Measurements from ENCODE around the gene KHSRP.
A peak's percentile ranks its signal among the peaks of the same experiment; 100 is the strongest.

Gene KHSRP, protein sequence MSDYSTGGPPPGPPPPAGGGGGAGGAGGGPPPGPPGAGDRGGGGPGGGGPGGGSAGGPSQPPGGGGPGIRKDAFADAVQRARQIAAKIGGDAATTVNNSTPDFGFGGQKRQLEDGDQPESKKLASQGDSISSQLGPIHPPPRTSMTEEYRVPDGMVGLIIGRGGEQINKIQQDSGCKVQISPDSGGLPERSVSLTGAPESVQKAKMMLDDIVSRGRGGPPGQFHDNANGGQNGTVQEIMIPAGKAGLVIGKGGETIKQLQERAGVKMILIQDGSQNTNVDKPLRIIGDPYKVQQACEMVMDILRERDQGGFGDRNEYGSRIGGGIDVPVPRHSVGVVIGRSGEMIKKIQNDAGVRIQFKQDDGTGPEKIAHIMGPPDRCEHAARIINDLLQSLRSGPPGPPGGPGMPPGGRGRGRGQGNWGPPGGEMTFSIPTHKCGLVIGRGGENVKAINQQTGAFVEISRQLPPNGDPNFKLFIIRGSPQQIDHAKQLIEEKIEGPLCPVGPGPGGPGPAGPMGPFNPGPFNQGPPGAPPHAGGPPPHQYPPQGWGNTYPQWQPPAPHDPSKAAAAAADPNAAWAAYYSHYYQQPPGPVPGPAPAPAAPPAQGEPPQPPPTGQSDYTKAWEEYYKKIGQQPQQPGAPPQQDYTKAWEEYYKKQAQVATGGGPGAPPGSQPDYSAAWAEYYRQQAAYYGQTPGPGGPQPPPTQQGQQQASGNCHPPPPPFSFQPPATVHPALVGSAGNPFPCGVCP

DNA sequence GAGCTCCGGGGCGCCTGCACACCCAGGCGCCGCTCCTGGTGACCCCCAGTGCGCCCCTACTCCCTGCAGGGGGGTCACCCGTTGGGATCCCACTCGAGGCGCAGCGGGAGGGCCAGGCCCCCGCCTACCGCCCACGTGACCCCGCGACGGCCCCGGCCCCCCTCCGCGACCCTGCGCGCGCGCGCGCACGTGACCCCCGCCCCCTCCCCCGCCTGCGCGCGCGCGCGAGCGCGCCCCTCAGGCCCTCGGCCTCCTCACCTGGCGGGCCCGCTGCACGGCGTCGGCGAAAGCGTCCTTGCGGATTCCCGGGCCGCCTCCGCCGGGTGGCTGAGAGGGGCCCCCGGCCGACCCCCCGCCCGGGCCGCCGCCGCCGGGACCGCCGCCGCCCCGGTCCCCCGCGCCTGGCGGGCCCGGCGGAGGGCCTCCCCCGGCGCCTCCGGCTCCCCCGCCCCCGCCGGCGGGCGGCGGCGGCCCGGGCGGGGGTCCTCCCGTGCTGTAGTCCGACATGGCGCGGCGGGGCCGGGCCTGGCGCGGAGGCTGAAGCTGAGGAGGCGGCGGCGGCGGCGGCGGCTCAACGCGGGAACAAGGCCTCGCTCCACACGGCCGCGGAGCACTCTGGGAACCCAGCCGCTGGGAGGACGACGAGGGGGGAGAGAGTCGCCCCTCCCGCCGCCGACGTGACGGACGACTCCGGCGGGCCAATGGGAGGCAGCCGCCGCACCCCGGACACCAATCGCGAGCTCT is at the start of gene KHSRP:
Gene KHSRP (minus strand): TSS at position 617 of the 744 bp plus-strand sequence. CDS start 110 bp downstream, at position 507.
- DNase-seq (ENCODE audit: low read depth in 3 of 3): peak in 1 of 3 donors; percentile 31

DNA sequence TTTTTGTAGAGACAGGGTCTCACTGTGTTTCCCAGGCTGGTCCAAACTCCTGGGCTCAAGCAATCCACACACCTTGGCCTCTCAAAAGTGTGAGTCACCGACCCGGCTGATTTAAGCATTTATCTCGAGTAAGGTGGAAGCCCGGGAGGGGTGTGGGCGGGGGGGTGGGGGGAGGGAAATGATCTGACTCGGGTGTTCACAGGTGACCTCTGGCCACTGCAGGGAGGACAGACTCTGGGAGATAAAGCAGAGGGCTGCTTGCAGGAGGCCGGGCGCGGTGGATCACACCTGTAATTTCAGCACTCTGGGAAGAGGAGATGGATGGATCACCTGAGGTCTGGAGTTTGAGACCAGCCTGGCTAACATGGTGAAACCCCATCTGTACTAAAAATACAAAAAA is 49.0 kb upstream of the KHSRP start:
- DNase-seq (ENCODE audit: low read depth in 3 of 3): no peak

DNA sequence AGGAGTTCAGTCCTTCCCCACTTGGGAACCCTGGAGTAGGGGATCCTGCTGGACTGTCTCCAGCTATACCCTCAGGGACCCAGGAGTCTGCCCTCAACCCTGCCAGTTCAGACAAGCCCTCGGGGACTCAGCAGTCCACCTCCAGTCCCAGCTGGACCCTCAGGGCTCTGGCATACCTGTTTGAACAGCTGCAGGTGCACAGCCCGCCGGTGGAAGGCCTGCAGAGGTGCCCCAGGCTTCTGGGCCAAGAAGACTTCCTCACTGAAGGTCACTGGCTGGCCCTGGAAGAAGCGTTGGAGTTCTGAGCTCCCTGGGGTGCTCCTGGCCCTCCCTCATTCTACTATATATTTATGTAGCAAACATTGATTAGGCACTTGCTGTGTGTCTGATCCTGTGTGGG is 48.1 kb upstream of the KHSRP start:
- DNase-seq (ENCODE audit: low read depth in 3 of 3): no peak

DNA sequence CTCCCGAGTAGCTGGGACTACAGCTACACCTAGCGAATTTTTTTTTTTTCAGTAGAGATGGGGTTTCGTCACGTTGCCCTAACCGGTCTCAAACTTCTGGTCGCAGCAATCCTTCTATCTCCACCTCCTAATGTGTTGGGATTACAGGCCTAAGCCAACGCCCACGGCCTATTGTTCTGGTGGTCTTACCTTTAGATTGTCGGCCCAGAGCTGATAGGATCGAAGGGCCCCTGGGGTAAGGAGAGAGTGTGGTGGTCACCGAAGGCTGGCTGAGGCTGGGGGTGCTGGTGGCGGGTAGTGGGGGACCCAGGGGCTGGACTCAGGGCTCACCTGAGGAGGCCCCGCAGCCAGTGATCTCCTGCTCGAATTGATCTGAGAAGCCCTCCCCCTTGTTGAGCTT is 46.5 kb upstream of the KHSRP start:
- no peak for DNase-seq (ENCODE audit: low read depth in 3 of 3)

DNA sequence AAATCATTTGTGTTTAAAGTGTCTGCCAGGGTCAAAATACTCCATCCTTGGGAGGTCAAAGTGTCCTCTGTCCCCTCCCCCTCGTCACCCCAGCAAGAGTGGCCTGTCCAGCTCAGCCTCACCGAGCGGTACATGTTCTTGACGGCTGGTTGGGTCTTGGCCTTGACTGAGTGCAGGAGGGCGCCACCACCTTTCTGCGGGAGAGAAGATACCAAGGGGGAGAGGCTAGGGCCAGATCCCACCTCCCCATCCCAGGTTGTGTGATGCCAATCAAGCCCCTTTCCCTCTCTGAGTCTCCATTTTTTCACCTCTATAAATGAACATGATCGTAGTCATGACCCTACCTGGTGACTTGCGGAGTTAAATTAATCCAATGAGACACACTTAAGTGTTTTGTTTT is 45.6 kb upstream of the KHSRP start:
- DNase-seq (ENCODE audit: low read depth in 3 of 3): no peak

DNA sequence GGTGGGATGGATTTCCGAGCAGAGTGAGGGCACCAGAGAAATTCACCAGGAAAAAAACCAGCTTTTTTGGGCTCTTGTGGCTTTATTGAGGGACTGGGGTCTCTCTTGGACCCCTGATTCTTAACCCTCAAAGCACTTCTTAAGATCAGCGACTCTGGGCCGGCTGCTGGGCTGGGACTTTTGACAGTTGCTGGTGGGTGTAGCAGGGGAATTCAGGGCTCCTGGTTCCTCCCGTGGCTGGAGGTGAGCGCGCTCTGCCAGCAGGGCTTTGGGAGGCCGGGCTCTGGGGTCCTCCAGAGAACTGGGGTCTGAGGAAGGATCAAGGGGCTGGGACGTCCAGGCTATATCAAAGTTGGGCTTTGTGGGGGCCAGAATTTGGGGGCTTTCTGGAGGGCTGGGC is 42.8 kb upstream of the KHSRP start:
- no peak for DNase-seq (ENCODE audit: low read depth in 3 of 3)

DNA sequence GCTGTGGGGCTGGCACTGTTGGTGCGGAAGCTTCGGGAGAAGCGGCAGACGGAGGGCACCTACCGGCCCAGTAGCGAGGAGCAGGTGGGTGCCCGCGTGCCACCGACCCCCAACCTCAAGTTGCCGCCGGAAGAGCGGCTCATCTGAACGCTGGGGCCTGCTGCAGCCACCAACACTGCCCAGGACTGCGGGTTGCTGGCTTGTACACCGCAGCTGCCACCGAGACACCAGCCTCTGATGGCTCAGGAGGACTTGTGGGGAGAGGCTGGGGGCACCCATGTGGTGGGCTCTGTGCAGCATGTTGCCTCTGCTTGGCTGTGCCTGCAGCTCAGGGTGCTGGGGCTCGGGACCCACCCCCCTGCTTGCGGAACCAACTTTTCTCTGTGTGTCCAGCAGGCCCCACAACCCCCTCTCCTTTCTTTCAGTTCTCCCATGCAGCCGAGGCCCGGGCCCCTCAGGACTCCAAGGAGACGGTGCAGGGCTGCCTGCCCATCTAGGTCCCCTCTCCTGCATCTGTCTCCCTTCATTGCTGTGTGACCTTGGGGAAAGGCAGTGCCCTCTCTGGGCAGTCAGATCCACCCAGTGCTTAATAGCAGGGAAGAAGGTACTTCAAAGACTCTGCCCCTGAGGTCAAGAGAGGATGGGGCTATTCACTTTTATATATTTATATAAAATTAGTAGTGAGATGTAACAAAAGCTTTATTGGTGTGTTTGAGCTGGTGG is 42.1 kb upstream of the KHSRP start:
- no peak for DNase-seq (ENCODE audit: low read depth in 3 of 3)

DNA sequence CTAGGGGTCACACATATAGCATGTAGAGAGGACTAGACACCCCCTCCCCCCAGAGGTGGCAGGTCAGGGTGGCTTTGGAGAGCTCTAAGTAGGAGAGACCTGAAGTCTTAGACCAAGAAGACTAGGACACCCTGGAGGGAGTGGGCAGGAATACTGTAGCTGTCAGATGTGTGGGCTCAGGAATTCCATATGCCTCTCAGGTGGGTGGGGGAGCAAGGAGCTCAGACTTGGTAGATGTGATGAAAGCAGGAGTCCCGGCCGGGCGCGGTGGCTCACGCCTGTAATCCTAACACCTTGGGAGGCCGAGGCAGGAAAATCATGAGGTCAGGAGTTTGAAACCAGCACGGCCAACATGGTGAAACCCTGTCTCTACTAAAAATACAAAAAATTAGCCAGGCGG is 41.1 kb upstream of the KHSRP start:
- DNase-seq (ENCODE audit: low read depth in 3 of 3): no peak

DNA sequence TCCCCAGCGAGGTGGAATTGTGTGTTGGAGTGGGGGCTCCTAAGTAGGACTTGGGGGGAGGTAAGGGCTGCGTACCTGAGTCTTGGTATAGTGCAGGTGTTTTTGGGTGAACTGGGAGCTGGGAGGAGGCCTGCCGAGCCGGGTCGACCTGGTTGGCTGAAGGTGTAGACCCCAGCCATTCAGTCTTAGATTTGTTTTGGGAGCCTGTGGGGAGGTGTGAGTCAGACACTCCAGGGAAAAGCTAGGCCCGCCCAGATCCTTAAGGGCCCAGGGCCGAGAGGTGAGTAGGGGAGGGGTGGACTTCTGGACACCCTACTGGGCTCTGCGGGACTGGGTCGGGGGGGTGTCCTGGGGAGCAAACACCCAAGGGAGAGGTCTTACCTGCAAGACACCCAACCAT is 40.4 kb upstream of the KHSRP start:
- no peak for DNase-seq (ENCODE audit: low read depth in 3 of 3)

DNA sequence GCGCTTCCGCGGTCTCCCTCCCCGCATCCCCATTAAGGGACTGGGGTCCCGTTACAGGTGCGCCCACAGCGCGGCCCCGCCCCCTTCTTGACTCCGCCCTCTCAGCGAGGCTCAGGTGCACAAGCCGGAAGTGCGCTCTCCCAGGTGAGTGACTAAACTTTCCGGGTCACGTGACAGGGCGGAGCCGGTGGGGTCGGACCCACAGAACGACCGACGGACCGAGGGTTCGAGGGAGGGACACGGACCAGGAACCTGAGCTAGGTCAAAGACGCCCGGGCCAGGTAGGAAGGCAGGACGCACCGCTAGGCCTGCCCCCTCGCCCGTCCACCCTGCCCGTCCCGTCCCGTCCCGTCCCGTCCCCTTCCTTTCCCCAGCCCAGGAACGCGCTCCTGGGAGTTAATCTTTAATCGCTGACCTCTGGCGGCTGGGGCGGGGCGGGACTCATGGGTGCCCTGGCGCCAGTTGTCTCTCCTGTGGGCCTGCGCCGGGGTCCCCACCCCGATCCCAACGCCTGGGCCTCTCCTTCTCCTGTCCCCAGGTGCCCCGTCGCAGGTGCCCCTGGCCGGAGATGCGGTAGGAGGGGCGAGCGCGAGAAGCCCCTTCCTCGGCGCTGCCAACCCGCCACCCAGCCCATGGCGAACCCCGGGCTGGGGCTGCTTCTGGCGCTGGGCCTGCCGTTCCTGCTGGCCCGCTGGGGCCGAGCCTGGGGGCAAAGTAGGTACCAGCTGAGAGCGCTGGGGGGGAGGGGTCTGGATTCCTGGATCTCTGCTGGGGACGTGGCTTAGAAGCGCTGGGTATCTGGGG is 39.7 kb upstream of the KHSRP start, which contains the start of gene CRB3:
Gene CRB3 (plus strand): TSS at position 202 of the 804 bp plus-strand sequence. CDS start 431 bp downstream, at position 633.
- DNase-seq (ENCODE audit: low read depth in 3 of 3): no peak

DNA sequence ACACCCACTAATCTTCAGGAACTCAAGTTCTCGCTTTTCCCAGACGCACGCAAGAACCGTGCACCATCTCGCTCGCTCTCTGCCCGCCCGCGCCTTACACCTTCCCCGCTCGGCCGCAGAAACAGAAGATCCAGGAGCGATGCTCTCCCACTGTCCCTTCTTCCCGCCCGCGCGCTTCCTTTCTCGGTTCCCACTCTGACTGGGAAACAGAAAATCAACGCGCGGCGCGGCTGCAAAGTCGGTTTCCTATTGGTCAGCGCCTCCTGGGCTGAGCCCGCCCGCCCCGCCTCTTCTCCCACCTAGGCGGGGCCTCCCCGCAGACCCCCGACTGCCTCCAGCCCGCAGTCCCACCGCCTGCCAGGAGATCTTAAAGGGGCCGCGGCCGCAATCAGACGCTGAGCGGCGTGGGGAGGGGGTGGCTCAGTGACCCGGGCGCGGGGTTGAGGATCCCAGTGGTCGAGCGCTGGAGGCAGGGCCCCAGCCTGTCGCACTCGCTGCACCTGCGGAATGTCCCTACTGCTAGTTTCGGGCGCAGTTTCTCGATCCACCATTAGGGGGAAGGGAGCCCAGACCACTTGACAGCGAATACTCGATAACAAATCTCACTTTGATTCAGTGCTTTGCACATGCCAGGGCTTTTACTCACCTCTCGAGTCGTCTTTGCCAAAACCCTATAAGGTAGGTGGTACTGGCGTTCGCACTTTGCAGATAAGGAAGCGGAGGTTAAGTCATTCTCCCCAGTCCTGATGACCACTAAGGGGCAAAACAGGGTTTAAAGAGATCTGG is 35.7 kb upstream of the KHSRP start:
- peak; percentile 95 to 97 (median 96) for DNase-seq (ENCODE audit: low read depth in 3 of 3)

DNA sequence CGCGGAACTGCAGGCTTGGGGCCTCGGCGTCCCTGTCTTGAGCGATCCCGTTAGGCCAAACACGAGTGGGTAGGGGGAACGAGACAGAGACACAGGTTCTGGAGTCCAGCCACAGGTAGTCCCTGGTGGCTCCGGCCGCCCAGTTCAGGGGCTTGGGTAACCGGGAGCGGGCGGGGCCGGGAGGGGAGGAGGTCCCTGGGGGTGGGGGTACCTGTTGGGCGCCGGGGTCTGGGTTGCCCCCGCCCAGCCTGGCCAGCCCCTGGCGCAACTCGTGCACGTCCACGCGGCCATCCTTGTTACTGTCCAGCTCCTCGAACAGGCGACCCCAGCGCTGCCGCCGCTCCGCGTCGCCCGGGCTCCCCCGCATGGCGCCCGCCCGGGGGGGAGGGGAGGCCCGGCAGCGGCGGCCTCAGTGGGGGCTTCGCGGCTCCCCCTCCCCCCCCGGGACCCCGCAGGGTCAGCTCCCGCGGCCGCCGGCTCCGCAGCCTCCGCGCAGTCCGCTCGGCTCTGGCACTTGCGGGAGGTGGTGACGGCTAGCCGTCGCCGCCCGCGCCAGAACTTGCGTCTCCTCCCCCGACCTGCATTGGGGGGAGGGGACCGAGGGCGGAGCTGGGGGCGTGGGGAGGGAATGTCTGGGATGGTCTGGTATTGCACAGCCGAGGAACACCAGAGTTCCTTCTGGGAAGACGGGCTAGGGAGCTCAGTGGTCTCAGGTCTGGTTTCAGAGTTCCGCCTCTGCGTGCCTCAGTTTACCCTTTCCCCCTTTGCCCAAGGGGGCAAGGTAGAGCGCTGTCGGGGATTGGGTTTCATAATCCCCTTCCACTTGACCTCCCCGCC is 34.9 kb upstream of the KHSRP start, which contains the start of gene SLC25A23:
Gene SLC25A23 (minus strand): TSS at position 531 of the 837 bp plus-strand sequence. CDS start 164 bp downstream, at position 367.
- peak; percentile 24 to 50 (median 28) for DNase-seq (ENCODE audit: low read depth in 3 of 3)

DNA sequence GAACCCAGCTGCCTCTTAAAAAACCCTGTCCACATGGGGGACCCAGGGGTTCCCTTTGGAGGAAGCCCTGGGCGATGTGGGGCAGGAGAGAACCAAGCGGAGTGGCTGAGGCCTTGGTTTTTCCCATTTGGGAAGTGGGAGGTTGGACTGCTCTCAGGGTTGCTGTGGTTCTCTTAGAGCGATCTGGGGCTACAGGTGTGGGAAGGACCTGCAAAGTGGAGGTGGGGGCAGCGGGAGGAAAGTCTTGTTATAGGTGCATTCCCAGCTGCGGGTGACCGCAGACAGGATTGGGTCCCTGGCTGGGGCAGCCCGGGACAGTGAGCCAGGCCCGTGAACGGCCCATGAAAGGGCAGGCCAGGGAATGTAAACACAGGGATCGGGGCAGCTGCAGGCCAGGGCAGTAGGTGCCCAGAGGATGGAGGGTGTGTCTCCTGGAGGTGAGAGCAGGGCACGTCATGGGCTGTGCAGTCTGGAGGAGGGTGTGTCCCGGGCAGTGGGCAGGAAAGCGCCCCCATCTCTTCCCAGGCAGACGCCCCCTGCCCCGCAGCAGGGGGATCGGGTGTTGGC is 34.2 kb upstream of the KHSRP start:
- DNase-seq (ENCODE audit: low read depth in 3 of 3): no peak

DNA sequence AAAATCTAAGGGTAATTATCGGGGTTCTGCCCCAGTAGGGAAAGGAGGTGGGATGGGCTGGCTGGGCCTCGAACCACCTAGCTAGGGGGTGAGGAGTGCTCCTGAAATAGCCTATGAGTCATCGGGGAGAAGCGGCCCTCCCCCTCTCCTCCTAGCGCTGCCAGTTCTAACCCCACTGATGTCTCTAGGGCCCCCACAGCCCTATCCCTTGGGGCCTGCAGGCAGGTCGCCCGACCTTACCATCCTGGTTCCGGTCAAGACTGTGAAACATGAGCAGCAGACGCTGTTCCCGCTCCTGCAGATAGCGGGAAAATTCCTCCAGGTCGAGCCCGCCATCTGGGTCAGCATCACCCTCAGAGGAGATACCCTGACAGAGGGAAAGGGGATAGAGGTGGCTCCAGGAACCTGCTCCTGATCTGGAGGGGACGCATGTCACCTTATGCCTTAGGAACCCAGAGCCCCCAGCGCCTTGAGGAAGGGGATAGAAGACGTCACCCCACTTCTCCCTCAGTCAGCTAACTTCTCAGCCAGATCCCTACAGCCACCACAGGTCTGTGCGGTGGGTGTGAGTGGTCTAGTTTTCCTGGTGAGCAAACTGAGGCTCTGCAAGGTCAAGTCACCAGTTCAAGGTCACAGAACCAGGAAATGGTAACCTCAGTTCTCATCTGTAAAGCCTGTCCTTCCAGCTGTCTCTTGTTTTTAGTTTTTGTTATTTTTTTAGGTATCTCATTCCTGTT is 33.5 kb upstream of the KHSRP start:
- DNase-seq (ENCODE audit: low read depth in 3 of 3): no peak

DNA sequence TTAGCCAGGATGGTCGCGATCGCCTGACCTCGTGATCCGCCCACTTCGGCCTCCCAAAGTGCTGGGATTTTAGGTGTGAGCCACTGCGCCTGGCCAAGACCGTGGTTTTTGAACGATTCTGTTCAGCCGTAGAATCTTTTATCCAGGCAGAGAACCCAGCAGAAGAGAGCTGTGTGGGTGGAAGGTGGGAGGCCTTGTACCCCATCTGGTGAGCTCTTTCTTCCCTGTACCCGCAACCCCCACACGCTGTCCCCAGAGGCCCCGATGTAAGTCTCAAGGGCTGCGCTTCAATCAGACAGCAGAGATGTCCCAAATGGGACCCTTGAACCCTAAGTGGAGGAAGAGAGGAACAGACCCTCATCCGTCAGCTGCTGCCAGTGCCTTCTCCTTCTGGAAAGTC is 31.3 kb upstream of the KHSRP start:
- no peak for DNase-seq (ENCODE audit: low read depth in 3 of 3)

DNA sequence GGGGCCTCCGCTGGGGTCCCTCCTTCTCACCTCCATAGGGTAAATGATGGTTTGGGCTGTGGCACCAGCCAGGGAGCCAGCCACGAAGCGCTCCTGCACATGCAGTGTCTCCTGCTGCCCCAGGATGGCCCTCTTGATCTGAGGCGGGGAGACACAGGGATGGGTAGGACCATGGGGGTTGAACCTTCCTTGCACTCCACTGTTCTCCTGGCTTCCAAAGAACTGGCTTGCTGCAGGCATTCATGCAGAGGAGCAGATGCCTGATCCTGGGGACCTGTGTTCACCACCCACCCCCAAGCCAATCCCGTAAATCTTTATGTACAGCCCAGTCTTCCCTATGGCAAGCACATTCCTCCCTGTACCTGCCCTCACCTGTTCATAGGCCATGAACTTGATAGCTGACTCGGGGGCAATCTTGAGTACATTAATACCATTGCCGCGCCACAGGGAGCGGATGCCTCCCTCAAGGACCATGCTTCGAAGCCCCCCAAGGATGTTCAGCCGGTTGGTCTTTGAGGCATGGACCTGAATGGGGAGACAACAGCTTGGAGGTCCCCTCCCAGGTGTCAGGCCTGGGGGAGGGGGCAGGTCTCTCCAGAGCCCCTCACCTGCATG is 29.4 kb upstream of the KHSRP start:
- no peak for DNase-seq (ENCODE audit: low read depth in 3 of 3)

DNA sequence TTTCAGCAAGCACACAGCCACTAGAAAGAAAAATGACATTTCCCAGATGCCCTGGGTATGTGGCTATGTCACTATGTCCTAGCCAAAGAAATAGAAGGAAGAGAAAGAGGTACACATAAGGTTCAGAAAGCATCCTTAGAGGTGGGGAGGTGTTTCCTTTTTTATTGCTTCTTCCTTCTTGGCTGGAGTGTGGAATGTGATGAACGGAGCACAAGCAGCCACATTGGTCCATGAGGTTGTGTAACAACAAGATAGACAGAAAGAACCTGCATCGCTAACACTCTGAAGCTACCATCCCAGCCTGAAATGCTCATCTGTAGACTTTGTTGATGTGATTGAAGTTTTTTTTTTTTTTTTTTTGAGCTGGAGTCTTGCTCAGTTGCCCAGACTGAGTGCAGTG is 28.3 kb upstream of the KHSRP start:
- no peak for DNase-seq (ENCODE audit: low read depth in 3 of 3)

Measured in stimulated activated CD4-positive, alpha-beta T cell treated with anti-CD3 and anti-CD28 coated beads, TNF-alpha, amount 100 ng/mL, for 48 hours (primary cell).